Ascending aorta (tissue), 2 donors: Measurements from ENCODE around the gene C4B. TPM values are rescaled to one million over a fixed set of nuclear protein-coding genes. Genes with fewer than 3 reads are reported as not detected.
"Not testable (repeated sequence)": the region's sequence is repeated elsewhere in the genome, so short reads cannot be mapped to it uniquely, and the experiment has no call there.

ENCODE experiments used
- DNase-seq, 2 donors: peaks; one replicate each; pipeline ENCODE4 v3.0.0-alpha.2; 2019; ENCODE audit warnings: low spot score in 2 of 2
- H3K27ac ChIP-seq, 2 donors: fragments of 200-600 bp; sonication (generic); one replicate each; pipeline ENCODE4 v1.5.1; 2016 to 2017; ENCODE audit warnings: mild to moderate bottlenecking in 1 of 2
- H3K27me3 ChIP-seq: fragments of 200-600 bp; sonication (generic); one replicate; pipeline ENCODE4 v1.5.1; 2017
- H3K36me3 ChIP-seq, 2 donors: fragments of 200-600 bp; sonication (generic); one replicate each; pipeline ENCODE4 v1.5.1; 2016
- H3K4me1 ChIP-seq, 2 donors: fragments of 200-600 bp; sonication (generic); one replicate each; pipeline ENCODE4 v1.5.1; 2016 to 2017; ENCODE audit warnings: mild to moderate bottlenecking in 1 of 2
- H3K4me3 ChIP-seq, 2 donors: fragments of 200-600 bp; sonication (generic); one replicate each; pipeline ENCODE4 v1.5.1; 2016 to 2017; ENCODE audit warnings: mild to moderate bottlenecking in 1 of 2
- H3K9me3 ChIP-seq, 2 donors: fragments of 200-600 bp; sonication (generic); one replicate each; pipeline ENCODE4 v1.5.1; 2016
- intact Hi-C: fragments of 100-400 bp; cut with DNase I; formaldehyde crosslinking; loops from one replicate; pipeline ENCODE4 v1.15.1; 2023
- total RNA-seq: library from RNA; depleted of rRNA; stranded (reverse); fragments of >200 nt; gene quantifications from one replicate; pipeline ENCODE4 v1.1.0, GENCODE V29; 2016
- TF ChIP-seq, protein P1 (sequence below), 3 experiments: fragments of 200-600 bp in 2 of 3; fragments of 450-650 bp in 1 of 3; sonication (generic) in 2 of 3; IDR thresholded peaks; one replicate each; pipeline ENCODE4 v1.5.1; 2016 to 2019; ENCODE audit warnings: antibody characterized with exemption in 3 of 3, mild to moderate bottlenecking in 1 of 3, moderate library complexity in 1 of 3

The C4B gene
- total RNA-seq, 1 donor from 2014 or later: 133 TPM

GRCh38 chr6:32045811-32046449 lies 31.3 kb downstream of the C4B start:
- TF ChIP-seq, protein P1, sequence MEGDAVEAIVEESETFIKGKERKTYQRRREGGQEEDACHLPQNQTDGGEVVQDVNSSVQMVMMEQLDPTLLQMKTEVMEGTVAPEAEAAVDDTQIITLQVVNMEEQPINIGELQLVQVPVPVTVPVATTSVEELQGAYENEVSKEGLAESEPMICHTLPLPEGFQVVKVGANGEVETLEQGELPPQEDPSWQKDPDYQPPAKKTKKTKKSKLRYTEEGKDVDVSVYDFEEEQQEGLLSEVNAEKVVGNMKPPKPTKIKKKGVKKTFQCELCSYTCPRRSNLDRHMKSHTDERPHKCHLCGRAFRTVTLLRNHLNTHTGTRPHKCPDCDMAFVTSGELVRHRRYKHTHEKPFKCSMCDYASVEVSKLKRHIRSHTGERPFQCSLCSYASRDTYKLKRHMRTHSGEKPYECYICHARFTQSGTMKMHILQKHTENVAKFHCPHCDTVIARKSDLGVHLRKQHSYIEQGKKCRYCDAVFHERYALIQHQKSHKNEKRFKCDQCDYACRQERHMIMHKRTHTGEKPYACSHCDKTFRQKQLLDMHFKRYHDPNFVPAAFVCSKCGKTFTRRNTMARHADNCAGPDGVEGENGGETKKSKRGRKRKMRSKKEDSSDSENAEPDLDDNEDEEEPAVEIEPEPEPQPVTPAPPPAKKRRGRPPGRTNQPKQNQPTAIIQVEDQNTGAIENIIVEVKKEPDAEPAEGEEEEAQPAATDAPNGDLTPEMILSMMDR (IDR thresholded peaks at IDR 0.05): no peak
- peaks cover 0 to 19% of the 10 kb centered on the region in 2 donors for H3K4me1 ChIP-seq
- H3K27ac ChIP-seq: peak overlapping the region; percentile 69 to 77
- intact Hi-C loops: loop anchor here (10.0 kb wide), 1 partner anchor 109 kb away; the partner anchor contains the start of genes PPT2 and PRRT1
- peaks cover 5 to 7% of the 10 kb centered on the region in 2 donors for H3K36me3 ChIP-seq
- H3K27me3 ChIP-seq: no peaks in the 10 kb centered on the region
- no peak overlapping the region for H3K4me3 ChIP-seq
- DNase-seq: no peak
- H3K9me3 ChIP-seq: no peaks in the 10 kb centered on the region

GRCh38 chr6:32046450-32047083 lies 32.0 kb downstream of the C4B start:
- Histone ChIP-seq H3K27me3 (no peaks in the 10 kb centered on the region), H3K27ac (peak overlapping the region; percentile 69 to 77), H3K4me3 (no peak overlapping the region), H3K4me1 (peaks cover 0 to 19% of the 10 kb centered on the region in 2 donors), H3K36me3 (peaks cover 5 to 8% of the 10 kb centered on the region in 2 donors), H3K9me3 (no peaks in the 10 kb centered on the region)
- no peak for DNase-seq
- TF ChIP-seq, protein P1 (IDR thresholded peaks at IDR 0.05): no peak
- intact Hi-C loops: loop anchor here (10.0 kb wide), 1 partner anchor 108 kb away; the partner anchor contains the start of genes PPT2 and PRRT1

DNA sequence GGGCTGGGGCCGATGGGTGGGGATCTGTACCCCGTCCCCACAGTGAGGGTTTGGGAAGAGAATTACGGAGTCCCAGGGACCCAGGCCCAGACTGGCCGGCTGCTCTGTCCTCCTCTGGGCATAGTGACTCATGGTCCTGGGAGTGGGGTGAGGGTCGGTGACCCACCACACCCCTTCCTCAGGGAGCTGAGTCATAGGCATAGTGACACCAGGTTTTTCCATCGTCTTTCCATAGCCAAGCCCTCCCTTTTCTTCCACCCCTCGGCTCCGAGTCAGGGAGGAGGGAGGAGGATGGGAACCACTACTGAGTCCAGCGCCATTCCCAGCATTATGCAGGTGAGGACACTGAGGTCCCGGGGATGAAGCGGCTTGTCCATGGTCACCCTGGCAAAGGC lies 32.5 kb downstream of the C4B start:
- H3K36me3 ChIP-seq: peaks cover 5 to 14% of the 10 kb centered on the region in 2 donors
- TF ChIP-seq, protein P1 (IDR thresholded peaks at IDR 0.05): no peak
- intact Hi-C loops: loop anchor here (10.0 kb wide), 1 partner anchor 108 kb away; the partner anchor contains the start of genes PPT2 and PRRT1
- H3K4me1 ChIP-seq: peaks cover 0 to 19% of the 10 kb centered on the region in 2 donors
- H3K27me3 ChIP-seq: no peaks in the 10 kb centered on the region
- DNase-seq: peak in 1 of 2 donors; percentile 82
- H3K4me3 ChIP-seq: no peak overlapping the region
- H3K27ac ChIP-seq: peak overlapping the region; percentile 69 to 77
- no peaks in the 10 kb centered on the region for H3K9me3 ChIP-seq

DNA sequence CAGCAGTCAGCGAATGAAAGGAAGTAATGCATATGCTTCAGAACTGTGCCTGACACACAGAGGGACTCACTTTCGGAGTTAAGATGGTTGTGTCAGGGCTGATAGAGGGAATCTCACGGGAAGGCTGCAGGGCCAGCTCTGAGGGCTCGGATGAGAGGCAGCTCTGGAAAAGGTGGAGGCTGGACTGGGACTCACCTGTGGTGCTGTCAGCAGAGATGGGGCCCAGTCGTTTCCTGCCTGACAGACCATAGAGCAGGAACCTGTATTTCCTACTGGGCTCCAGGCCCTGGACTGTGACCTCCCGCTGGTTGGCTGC lies 32.9 kb downstream of the C4B start:
- no peaks in the 10 kb centered on the region for H3K9me3 ChIP-seq
- intact Hi-C loops: loop anchor here (10.0 kb wide), 1 partner anchor 107 kb away; the partner anchor contains the start of genes PPT2 and PRRT1
- DNase-seq: no peak
- peaks cover 0 to 19% of the 10 kb centered on the region in 2 donors for H3K4me1 ChIP-seq
- peak overlapping the region; percentile 69 to 77 for H3K27ac ChIP-seq
- TF ChIP-seq, protein P1 (IDR thresholded peaks at IDR 0.05): no peak
- H3K4me3 ChIP-seq: no peak overlapping the region
- H3K27me3 ChIP-seq: no peaks in the 10 kb centered on the region
- H3K36me3 ChIP-seq: peaks cover 5 to 15% of the 10 kb centered on the region in 2 donors

DNA sequence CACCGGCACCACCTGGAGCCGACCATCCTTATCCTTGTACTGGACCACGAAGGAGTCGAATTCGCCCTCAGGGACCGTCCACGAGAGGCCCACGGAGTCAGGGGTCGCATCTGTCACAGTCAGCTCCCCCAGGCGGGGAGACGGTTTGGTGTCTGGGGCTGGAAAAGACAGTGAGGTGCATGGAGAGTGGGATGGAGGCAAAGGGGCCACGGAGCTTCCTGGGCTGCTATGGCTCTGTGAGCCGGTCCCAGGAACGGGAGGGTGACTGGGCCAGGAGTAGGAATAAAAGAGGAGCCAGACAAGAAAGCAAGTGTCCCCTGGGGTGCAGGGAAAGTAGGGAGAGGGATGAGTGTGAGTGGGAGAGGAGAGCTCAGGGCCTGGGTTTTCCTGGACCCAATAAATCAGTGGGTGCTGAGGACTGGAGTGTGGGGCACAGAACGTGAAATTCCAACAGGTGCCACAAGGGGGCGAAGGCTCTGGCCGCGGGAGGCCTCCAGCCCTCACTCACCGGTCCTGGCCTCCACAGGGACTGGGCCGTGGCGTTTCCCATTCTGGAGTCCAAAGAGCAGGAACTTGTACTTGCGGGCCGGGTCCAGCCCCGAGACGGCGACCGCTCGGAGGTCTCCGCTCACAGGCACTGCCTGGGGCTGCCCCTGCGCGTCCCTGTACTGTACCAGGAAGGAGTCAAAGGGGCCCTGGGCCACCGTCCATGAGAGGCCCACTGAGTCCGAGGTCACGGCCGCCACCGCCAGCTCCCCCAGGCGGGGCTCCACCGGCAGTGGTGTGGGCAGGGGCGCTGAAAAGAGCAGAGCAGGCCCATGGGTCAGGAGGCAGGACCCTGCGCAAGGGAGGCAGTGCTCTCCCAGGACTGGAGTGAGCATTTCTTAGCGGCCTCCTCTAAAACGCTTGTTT lies 33.5 kb downstream of the C4B start:
- Histone ChIP-seq H3K4me1 (peaks cover 0 to 19% of the 10 kb centered on the region in 2 donors), H3K4me3 (no peak overlapping the region), H3K36me3 (peaks cover 5 to 22% of the 10 kb centered on the region in 2 donors), H3K9me3 (no peaks in the 10 kb centered on the region), H3K27me3 (no peaks in the 10 kb centered on the region), H3K27ac (peak overlapping the region; percentile 69 to 77)
- intact Hi-C loops: loop anchor here (2.0 to 10.0 kb wide), 3 partner anchors 39 to 107 kb away; partner anchors contain the start of genes PPT2 and PRRT1
- DNase-seq: peak in 1 of 2 donors; percentile 87
- TF ChIP-seq, protein P1 (IDR thresholded peaks at IDR 0.05): peak; percentile 81 to 91 (median 83)

DNA sequence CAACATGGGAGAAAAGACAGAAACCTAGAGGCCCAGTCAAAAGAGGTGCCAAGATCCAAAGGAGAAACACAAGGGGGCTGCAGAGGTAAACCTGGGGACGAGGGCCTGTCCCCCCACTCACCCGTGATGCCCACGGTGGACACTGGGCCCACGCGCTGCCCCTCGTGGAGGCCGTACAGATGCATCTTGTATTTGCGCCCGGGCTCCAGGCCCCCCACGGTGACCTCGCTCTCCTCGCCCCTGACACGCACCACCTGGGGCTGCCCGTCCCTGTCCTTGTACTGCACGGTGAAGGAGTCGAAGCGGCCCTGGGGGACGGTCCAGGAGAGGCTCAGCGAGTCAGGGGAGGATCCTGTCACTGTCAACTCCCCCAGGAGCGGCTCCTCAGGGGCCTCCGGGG lies 34.6 kb downstream of the C4B start:
- Histone ChIP-seq H3K36me3 (peaks cover 9 to 21% of the 10 kb centered on the region in 2 donors), H3K4me1 (peaks cover 0 to 19% of the 10 kb centered on the region in 2 donors)
- intact Hi-C loops: loop anchor here (2.0 to 10.0 kb wide), 3 partner anchors 38 to 106 kb away; partner anchors contain the start of genes PPT2 and PRRT1
- not testable (repeated sequence) for H3K27ac ChIP-seq, H3K27me3 ChIP-seq, H3K9me3 ChIP-seq, H3K4me3 ChIP-seq, DNase-seq

- H3K9me3 ChIP-seq, H3K4me3 ChIP-seq, H3K27ac ChIP-seq, DNase-seq, H3K27me3 ChIP-seq: not testable (repeated sequence)
- peaks cover 9 to 21% of the 10 kb centered on the region in 2 donors for H3K36me3 ChIP-seq
- H3K4me1 ChIP-seq: peaks cover 0 to 19% of the 10 kb centered on the region in 2 donors
- intact Hi-C loops: loop anchor here (2.0 to 10.0 kb wide), 3 partner anchors 37 to 105 kb away; partner anchors contain the start of genes PPT2 and PRRT1
These were observed 35.1 kb downstream of the C4B start for GRCh38 chr6:32049736-32050135.
